NCI-H82 treated with DMSO at 0.1 percent for 48 hours (cell line): Measurements from ENCODE around the gene DCAF6.

Experiments used
- DNase-seq: peaks from one replicate; lab custom pipeline; 2025; ENCODE audit not compliant: unreplicated experiment; lab: John Stamatoyannopoulos, UW

DCAF6 gene

DNA sequence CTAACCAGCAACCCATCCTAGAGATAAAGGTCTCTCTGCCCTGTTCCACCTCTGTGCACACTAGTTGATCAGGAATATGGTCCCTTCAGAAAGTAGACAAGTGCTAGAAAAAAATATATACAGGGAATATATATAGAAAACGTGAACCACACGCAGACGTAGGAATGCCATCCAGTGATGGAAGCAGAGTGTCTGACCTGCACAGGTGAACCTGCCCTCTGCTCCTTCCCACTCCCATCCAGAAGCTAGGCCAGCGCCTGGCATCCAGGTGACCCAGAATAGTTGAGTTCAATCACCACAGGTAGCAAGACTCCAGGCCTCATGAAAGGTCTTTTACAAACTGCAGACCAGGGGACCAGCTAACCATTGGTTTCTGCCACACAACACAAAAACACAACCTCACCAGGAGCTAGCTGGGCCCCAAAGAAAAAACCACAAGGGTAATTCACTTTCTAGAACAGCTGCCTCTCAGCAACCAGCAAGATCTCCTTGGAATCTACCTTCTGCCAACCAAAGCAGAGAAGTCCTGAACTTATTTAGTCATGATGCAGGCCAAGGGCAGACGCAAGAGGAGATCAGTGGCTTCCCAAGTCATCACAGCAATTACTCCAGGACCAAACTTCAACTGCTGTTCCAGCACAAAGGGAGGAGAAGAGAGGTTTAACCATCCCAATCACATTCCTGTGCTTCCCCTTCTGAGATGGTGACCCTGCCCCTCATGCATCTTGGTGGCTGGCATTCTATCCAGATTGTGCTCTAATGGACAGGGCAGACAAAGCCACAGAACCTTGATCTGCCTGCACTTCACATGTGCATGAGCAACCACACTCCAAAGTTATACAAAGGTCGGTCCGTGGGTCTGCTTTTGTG is 147.2 kb downstream of the DCAF6 start:
- DNase-seq, result no peak

- no peak for DNase-seq
Measured at GRCh38 chr1:168084396-168085231, 148.1 kb downstream of the DCAF6 start.

DNA sequence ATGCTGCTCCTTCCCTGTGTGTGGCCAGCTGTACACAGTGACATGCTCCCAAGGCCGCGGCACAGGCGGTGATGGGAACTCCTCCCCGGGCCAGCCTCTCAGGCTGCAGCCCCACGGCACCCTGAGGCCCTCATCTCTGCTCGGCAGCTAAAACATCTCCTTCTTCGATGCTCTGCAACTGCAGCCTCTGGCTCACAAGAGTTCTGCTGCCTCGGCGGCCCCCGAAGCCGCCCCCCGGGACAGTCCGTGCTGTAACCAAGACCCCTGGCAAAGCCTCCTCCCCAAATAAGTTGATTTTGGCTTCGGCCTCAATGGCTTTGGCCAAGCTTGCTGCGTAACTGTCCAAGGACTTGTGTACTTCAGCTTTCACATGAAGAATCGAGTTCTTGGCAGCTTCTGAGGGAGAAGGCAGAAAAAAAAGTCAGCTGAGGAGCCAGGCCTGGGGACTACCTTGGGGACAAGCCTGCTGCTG is 149.0 kb downstream of the DCAF6 start:
- DNase-seq, result no peak

DNA sequence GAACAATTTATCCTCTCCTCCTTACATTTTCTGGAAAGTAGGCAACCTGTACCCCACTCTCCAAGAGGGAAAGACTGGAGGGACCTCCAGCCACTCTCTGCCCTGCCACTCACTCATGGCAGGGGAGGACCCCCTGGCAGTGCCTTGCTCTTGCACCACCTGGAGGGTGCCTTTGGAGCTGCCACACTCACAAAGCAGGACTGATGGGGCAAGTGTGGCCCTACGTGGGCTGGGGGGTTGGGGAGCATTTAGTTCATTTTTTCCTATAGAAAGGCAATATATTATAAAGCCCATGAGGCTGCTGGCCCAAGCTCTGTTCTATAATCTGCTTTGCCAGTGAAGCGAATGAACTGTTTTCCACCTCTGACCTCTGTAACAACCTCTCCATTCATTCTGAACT is 150.0 kb downstream of the DCAF6 start:
- no peak for DNase-seq

DNA sequence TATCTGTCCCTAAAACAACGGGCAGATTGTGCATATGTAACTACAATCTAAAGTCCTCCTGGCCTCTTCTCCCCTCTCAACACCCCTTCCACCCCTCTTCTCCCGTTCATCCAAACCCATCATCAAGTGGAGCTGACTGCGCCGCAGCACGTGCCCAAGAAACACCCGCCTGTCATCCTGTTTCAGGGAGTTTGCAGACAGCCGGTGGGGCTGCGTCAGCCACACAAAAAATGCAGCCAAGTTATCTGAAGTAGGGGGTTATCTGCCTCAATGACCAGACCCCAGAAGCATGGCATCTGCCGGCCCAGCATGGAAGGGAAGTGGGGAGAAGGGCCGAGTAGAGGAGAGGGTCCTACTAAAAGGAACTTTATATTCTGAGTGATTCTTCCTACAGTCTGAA is 151.2 kb downstream of the DCAF6 start:
- DNase-seq, result no peak

GRCh38 chr1:168088511-168089325 is 152.2 kb downstream of the DCAF6 start:
- DNase-seq, result no peak

- DNase-seq, result no peak
Measured at GRCh38 chr1:168089326-168089978, 153.0 kb downstream of the DCAF6 start.

- no peak for DNase-seq
Measured at GRCh38 chr1:168089979-168090337, 153.5 kb downstream of the DCAF6 start.

DNA sequence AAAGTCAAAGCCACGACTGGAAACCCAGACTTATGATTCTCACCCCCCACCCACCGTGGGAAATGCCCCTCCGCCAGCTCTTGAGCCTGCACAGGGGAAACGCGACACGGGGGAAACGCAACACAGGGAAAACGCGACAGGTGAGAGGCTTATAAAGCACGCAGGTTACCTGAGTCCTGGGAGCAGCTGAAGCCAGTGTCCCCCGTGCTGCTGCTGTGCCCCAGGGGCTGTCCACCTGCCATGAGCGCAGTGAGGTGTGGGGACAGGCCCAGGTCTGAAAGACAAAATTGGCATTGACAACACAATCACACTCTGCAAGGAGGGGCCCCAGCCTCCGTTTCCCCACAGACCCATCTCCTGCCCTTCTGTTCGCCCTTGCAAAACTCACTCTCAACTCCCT is 153.9 kb downstream of the DCAF6 start:
- DNase-seq, result no peak

- no peak for DNase-seq
Measured at GRCh38 chr1:168091063-168091462, 154.6 kb downstream of the DCAF6 start.

- no peak for DNase-seq
Measured at GRCh38 chr1:168091720-168092550, 155.5 kb downstream of the DCAF6 start.

- no peak for DNase-seq
Measured at GRCh38 chr1:168092566-168093355, 156.3 kb downstream of the DCAF6 start.

- DNase-seq, result no peak
Measured at GRCh38 chr1:168093616-168094015, 157.1 kb downstream of the DCAF6 start.

DNA sequence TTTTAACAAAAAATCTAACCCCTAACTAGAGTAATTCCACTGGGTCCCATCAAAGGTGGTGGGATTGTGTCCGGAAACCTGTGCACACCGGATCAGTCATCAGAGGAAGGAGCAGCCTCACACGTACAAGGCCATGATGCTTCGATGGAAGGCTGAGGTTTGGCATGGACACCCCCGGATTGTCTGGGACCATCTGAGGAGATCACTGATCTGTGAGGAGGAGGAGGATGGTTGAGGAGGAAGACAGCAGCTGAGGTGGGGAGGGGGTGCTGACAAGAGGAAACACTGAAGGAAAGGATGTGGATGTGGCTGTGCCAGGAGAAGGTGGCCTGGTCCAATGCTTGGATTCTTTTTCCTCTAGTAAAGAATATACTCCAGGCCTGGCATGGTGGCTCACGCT is 159.0 kb downstream of the DCAF6 start:
- no peak for DNase-seq

- no peak for DNase-seq
Measured at GRCh38 chr1:168096296-168097165, 160.0 kb downstream of the DCAF6 start.

GRCh38 chr1:168097921-168098528 is 161.5 kb downstream of the DCAF6 start:
- DNase-seq, result no peak

DNA sequence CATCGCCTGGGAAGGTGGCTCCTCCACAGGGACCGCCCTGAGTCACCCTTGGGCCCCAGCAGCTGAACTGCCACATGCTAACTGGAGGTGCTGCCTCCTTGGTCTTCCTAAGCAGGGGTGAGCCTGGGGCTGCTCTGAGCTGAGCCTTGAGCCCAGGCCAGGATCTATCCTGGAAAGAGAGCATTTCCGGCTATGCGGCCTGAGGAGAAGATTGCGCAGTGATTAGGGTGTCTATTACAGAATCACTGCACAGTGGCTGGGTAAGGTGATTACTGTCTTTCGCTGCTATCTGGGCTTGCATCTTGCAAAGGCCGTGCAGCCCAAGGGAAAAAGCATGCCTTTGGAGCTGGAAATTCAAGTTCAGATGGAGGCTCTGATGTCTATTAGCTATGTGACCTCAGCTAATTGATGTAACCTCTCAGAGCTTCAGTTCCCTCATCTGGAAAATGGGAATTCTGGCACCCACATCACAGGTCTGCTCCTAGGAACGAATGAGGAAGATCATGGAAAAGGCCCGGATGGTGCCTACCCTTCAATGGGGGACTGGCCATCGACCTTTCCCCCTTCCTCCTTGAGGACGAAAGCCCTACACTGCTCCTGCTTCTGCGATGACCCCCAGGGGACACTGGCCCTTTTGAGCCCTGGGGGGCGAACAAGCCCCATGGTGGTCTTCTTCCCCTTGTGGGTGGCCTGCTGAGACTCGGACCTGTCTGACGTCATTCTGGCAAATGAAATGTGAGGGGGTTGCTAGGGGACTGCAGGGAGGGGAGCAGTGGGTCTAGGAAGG is 162.2 kb downstream of the DCAF6 start:
- DNase-seq, result no peak
